GM18873 (cell line): ENCODE results near the gene EEPD1.

ENCODE experiments used
- ATAC-seq: cut with Tn5 transposase; IDR thresholded peaks from one replicate; pipeline ENCODE4 v1.9.1; 2021; ENCODE audit warnings: mild to moderate bottlenecking, moderate library complexity, moderate number of reproducible peaks; ENCODE audit not compliant: unreplicated experiment, low FRiP score

EEPD1 gene

GRCh38 chr7:36188906-36189305 is 35.9 kb downstream of the EEPD1 start:
- ATAC-seq: no peak

- no peak for ATAC-seq
Measured at GRCh38 chr7:36190447-36191291, 37.6 kb downstream of the EEPD1 start.

GRCh38 chr7:36191292-36191920 is 38.4 kb downstream of the EEPD1 start:
- ATAC-seq: no peak

GRCh38 chr7:36192053-36192824 is 39.2 kb downstream of the EEPD1 start:
- ATAC-seq: no peak

- ATAC-seq: no peak
Measured at GRCh38 chr7:36192877-36193276, 39.8 kb downstream of the EEPD1 start.

GRCh38 chr7:36198854-36199266 is 45.8 kb downstream of the EEPD1 start:
- no peak for ATAC-seq

GRCh38 chr7:36199329-36199728 is 46.3 kb downstream of the EEPD1 start:
- ATAC-seq: no peak

- no peak for ATAC-seq
Measured at GRCh38 chr7:36201122-36201723, 48.2 kb downstream of the EEPD1 start.

- no peak for ATAC-seq
Measured at GRCh38 chr7:36202398-36202797, 49.3 kb downstream of the EEPD1 start.

GRCh38 chr7:36203071-36203790 is 50.2 kb downstream of the EEPD1 start:
- no peak for ATAC-seq

GRCh38 chr7:36204044-36204663 is 51.1 kb downstream of the EEPD1 start:
- ATAC-seq: no peak

- ATAC-seq: no peak
Measured at GRCh38 chr7:36204929-36205635, 52.0 kb downstream of the EEPD1 start.

- ATAC-seq: no peak
Measured at GRCh38 chr7:36205803-36206202, 52.7 kb downstream of the EEPD1 start.

- no peak for ATAC-seq
Measured at GRCh38 chr7:36207451-36208291, 54.6 kb downstream of the EEPD1 start.

- ATAC-seq: no peak
Measured at GRCh38 chr7:36208426-36208825, 55.4 kb downstream of the EEPD1 start.

GRCh38 chr7:36208997-36209813 is 56.2 kb downstream of the EEPD1 start:
- ATAC-seq: no peak

GRCh38 chr7:36209814-36210183 is 56.7 kb downstream of the EEPD1 start:
- no peak for ATAC-seq
